ENCODE results near the gene PIP5KL1.
A peak's percentile ranks its signal among the peaks of the same experiment; 100 is the strongest.

The PIP5KL1 gene

GRCh38 chr9:127905004-127905728, 25.4 kb downstream of the PIP5KL1 start:
- Histone ChIP-seq H3K4me3 (ENCODE audit: low read length) (peak overlapping the region; percentile 59), H3F3A (ENCODE audit: control insufficient read depth, insufficient read depth) (peaks cover 28% of the 10 kb centered on the region), H3K79me2 (ENCODE audit: control insufficient read depth, low read length) (no peaks in the 10 kb centered on the region; the same call in 1 of the 2 replicates), H3K4me2 (ENCODE audit: low read length) (peak overlapping the region; percentile 81), H4K20me1 (ENCODE audit: control insufficient read depth, insufficient read depth, low read depth, low read length) (no peaks in the 10 kb centered on the region), H3K36me3 (ENCODE audit: control insufficient read depth, low read length) (peaks cover 37% of the 10 kb centered on the region), H3K27ac (ENCODE audit: low read depth, low read length) (peak overlapping the region; percentile 93), H3K9me3 (ENCODE audit: control insufficient read depth, insufficient read depth, low read length) (no peaks in the 10 kb centered on the region), H3K4me1 (ENCODE audit: control insufficient read depth, low read length) (peaks cover 71% of the 10 kb centered on the region), H3K9me2 (replicated peaks; ENCODE audit: control insufficient read depth, low read length) (no peaks in the 10 kb centered on the region), H3K27me3 (ENCODE audit: control insufficient read depth, low read length) (no peaks in the 10 kb centered on the region)
- TF ChIP-seq CTCF (IDR thresholded peaks at IDR 0.05; ENCODE audit: low read depth, low read length, poor library complexity, severe bottlenecking) (no peak), EZH2phosphoT487 (IDR thresholded peaks at IDR 0.05; ENCODE audit: borderline replicate concordance, low read length) (no peak)

GRCh38 chr9:127904561-127905003, 26.0 kb downstream of the PIP5KL1 start:
- Histone ChIP-seq H3K4me2 (ENCODE audit: low read length) (peak overlapping the region; percentile 81), H3K9me2 (replicated peaks; ENCODE audit: control insufficient read depth, low read length) (no peaks in the 10 kb centered on the region), H3K4me1 (ENCODE audit: control insufficient read depth, low read length) (peaks cover 76% of the 10 kb centered on the region), H3K27me3 (ENCODE audit: control insufficient read depth, low read length) (no peaks in the 10 kb centered on the region), H3F3A (ENCODE audit: control insufficient read depth, insufficient read depth) (peaks cover 33% of the 10 kb centered on the region), H3K79me2 (ENCODE audit: control insufficient read depth, low read length) (no peaks in the 10 kb centered on the region), H3K4me3 (ENCODE audit: low read length) (peak overlapping the region; percentile 59), H4K20me1 (ENCODE audit: control insufficient read depth, insufficient read depth, low read depth, low read length) (no peaks in the 10 kb centered on the region), H3K27ac (ENCODE audit: low read depth, low read length) (peak overlapping the region; percentile 93), H3K36me3 (ENCODE audit: control insufficient read depth, low read length) (peaks cover 32% of the 10 kb centered on the region), H3K9me3 (ENCODE audit: control insufficient read depth, insufficient read depth, low read length) (no peaks in the 10 kb centered on the region)
- TF ChIP-seq CTCF (IDR thresholded peaks at IDR 0.05; ENCODE audit: low read depth, low read length, poor library complexity, severe bottlenecking), result no peak
- TF ChIP-seq EZH2phosphoT487 (IDR thresholded peaks at IDR 0.05; ENCODE audit: borderline replicate concordance, low read length), result no peak

- H3K79me2 ChIP-seq (ENCODE audit: control insufficient read depth, low read length), result peaks cover 3% of the 10 kb centered on the region
- H3K27ac ChIP-seq (ENCODE audit: low read depth, low read length), result peak overlapping the region; percentile 93
- H4K20me1 ChIP-seq (ENCODE audit: control insufficient read depth, insufficient read depth, low read depth, low read length), result no peaks in the 10 kb centered on the region
- peaks cover 33% of the 10 kb centered on the region for H3F3A ChIP-seq (ENCODE audit: control insufficient read depth, insufficient read depth)
- H3K9me3 ChIP-seq (ENCODE audit: control insufficient read depth, insufficient read depth, low read length), result no peaks in the 10 kb centered on the region
- no peaks in the 10 kb centered on the region for H3K9me2 ChIP-seq (replicated peaks; ENCODE audit: control insufficient read depth, low read length)
- TF ChIP-seq EZH2phosphoT487 (IDR thresholded peaks at IDR 0.05; ENCODE audit: borderline replicate concordance, low read length) (no peak), CTCF (IDR thresholded peaks at IDR 0.05; ENCODE audit: low read depth, low read length, poor library complexity, severe bottlenecking) (no peak)
- H3K4me1 ChIP-seq (ENCODE audit: control insufficient read depth, low read length), result peaks cover 78% of the 10 kb centered on the region
- H3K4me3 ChIP-seq (ENCODE audit: low read length), result peak overlapping the region; percentile 59
- peaks cover 30% of the 10 kb centered on the region for H3K36me3 ChIP-seq (ENCODE audit: control insufficient read depth, low read length)
- peak overlapping the region; percentile 81 for H3K4me2 ChIP-seq (ENCODE audit: low read length)
- no peaks in the 10 kb centered on the region for H3K27me3 ChIP-seq (ENCODE audit: control insufficient read depth, low read length)
Measured at GRCh38 chr9:127903557-127904475, 26.8 kb downstream of the PIP5KL1 start.
